SK-N-MC (cell line): ENCODE measurements around the gene DHCR7.

Experiments
- DNase-seq: peaks from one replicate; pipeline ENCODE4 v3.0.0-alpha.2; 2011; ENCODE audit warnings: low read depth, low spot score
- H3K27ac ChIP-seq: fragments of 200-600 bp; sonication (generic); 2 replicates; pipeline ENCODE4 v1.5.1; 2016; ENCODE audit warnings: mixed run types
- H3K36me3 ChIP-seq: fragments of 200-600 bp; sonication (generic); 2 replicates; pipeline ENCODE4 v1.6.1; 2017; ENCODE audit warnings: antibody characterized with exemption, low read length, mixed read lengths; ENCODE audit not compliant: insufficient read depth
- H3K4me3 ChIP-seq: fragments of 200-600 bp; sonication (generic); 2 replicates; pipeline ENCODE4 v1.5.1; 2016
- H3K9ac ChIP-seq: fragments of 200-600 bp; sonication (generic); 2 replicates; pipeline ENCODE4 v1.8.0; 2017; ENCODE audit warnings: mixed run types, mixed read lengths; ENCODE audit not compliant: insufficient read length
- H3K9me3 ChIP-seq: fragments of 200-600 bp; sonication (generic); 2 replicates; pipeline ENCODE4 v1.6.1; 2017; ENCODE audit warnings: low read depth, mild to moderate bottlenecking, antibody characterized with exemption, low read length, moderate library complexity, mixed read lengths
- EZH2 ChIP-seq: fragments of 200-600 bp; sonication (generic); IDR thresholded peaks from one replicate; pipeline ENCODE4 v1.6.1; 2017; ENCODE audit warnings: antibody characterized with exemption
- FOXP2 ChIP-seq: optimal IDR thresholded peaks from 2 replicates; pipeline ENCODE3; 2011; ENCODE audit warnings: mild to moderate bottlenecking, moderate library complexity; ENCODE audit not compliant: insufficient read depth; ENCODE audit errors: extremely low read length, control extremely low read depth
- POLR2AphosphoS5 ChIP-seq: IDR thresholded peaks from 2 replicates; pipeline ENCODE4 v1.6.1; 2012; ENCODE audit warnings: mild to moderate bottlenecking, low read depth, low read length, borderline replicate concordance

DHCR7 gene

GRCh38 chr11:71433648-71434450 is 14.3 kb downstream of the DHCR7 start:
- 0 out of 2 replicates have a peak, but pooled peaks have one; percentile 22 for TF ChIP-seq POLR2AphosphoS5
- no peak for TF ChIP-seq EZH2
- no peak overlapping the region for H3K27ac ChIP-seq
- no peak overlapping the region for H3K4me3 ChIP-seq
- H3K36me3 ChIP-seq = peaks cover 37% of the 10 kb centered on the region; the same call in 1 of the 2 replicates
- no peak for DNase-seq
- no peak overlapping the region for H3K9ac ChIP-seq
- no peaks in the 10 kb centered on the region for H3K9me3 ChIP-seq

GRCh38 chr11:71432761-71433647 is 15.2 kb downstream of the DHCR7 start:
- Histone ChIP-seq H3K9me3 (no peaks in the 10 kb centered on the region), H3K27ac (no peak overlapping the region), H3K4me3 (no peak overlapping the region), H3K9ac (no peak overlapping the region), H3K36me3 (peaks cover 28% of the 10 kb centered on the region; the same call in 1 of the 2 replicates)
- no peak for DNase-seq
- TF ChIP-seq FOXP2 (no peak), EZH2 (no peak), POLR2AphosphoS5 (no peak)

- Histone ChIP-seq H3K36me3 (peaks cover 12% of the 10 kb centered on the region; the same call in 1 of the 2 replicates), H3K27ac (no peak overlapping the region), H3K9ac (no peak overlapping the region), H3K4me3 (no peak overlapping the region), H3K9me3 (no peaks in the 10 kb centered on the region)
- no peak for DNase-seq
- TF ChIP-seq FOXP2 (no peak), POLR2AphosphoS5 (no peak), EZH2 (no peak)
Observed at GRCh38 chr11:71431271-71431670, 16.9 kb downstream of the DHCR7 start.

- H3K27ac ChIP-seq = no peak overlapping the region
- peaks cover 1% of the 10 kb centered on the region; the same call in 1 of the 2 replicates for H3K36me3 ChIP-seq
- DNase-seq = no peak
- no peaks in the 10 kb centered on the region for H3K9me3 ChIP-seq
- H3K4me3 ChIP-seq = no peak overlapping the region
- TF ChIP-seq FOXP2 (no peak), EZH2 (no peak)
- no peak overlapping the region for H3K9ac ChIP-seq
Observed at GRCh38 chr11:71430166-71430565, 18.0 kb downstream of the DHCR7 start.

GRCh38 chr11:71429701-71430100 is 18.5 kb downstream of the DHCR7 start:
- DNase-seq = no peak
- TF ChIP-seq POLR2AphosphoS5 (no peak), FOXP2 (no peak), EZH2 (no peak)
- H3K4me3 ChIP-seq = no peak overlapping the region
- no peaks in the 10 kb centered on the region; the same call in 1 of the 2 replicates for H3K36me3 ChIP-seq
- H3K27ac ChIP-seq = no peak overlapping the region
- H3K9me3 ChIP-seq = no peaks in the 10 kb centered on the region
- H3K9ac ChIP-seq = no peak overlapping the region

- TF ChIP-seq POLR2AphosphoS5 (no peak), FOXP2 (no peak), EZH2 (no peak)
- Histone ChIP-seq H3K4me3 (no peak overlapping the region), H3K9me3 (no peaks in the 10 kb centered on the region), H3K27ac (no peak overlapping the region), H3K9ac (no peak overlapping the region), H3K36me3 (no peaks in the 10 kb centered on the region)
- DNase-seq = no peak
Observed at GRCh38 chr11:71428861-71429435, 19.2 kb downstream of the DHCR7 start.

GRCh38 chr11:71426413-71426812 is 21.8 kb downstream of the DHCR7 start:
- no peak for DNase-seq
- Histone ChIP-seq H3K27ac (no peak overlapping the region), H3K9me3 (no peaks in the 10 kb centered on the region), H3K4me3 (no peak overlapping the region), H3K9ac (no peak overlapping the region), H3K36me3 (no peaks in the 10 kb centered on the region)
- TF ChIP-seq FOXP2 = no peak
- no peak for TF ChIP-seq EZH2
- TF ChIP-seq POLR2AphosphoS5 = no peak

- Histone ChIP-seq H3K9me3 (no peaks in the 10 kb centered on the region), H3K27ac (no peak overlapping the region), H3K4me3 (no peak overlapping the region), H3K9ac (no peak overlapping the region), H3K36me3 (no peaks in the 10 kb centered on the region)
- no peak for DNase-seq
- TF ChIP-seq POLR2AphosphoS5 = no peak
- no peak for TF ChIP-seq EZH2
- no peak for TF ChIP-seq FOXP2
Observed at GRCh38 chr11:71425860-71426259, 22.3 kb downstream of the DHCR7 start.
